ENCODE data around the gene ZNF367.
"Not testable (repeated sequence)": the region's sequence is repeated elsewhere in the genome, so short reads cannot be mapped to it uniquely, and the experiment has no call there.

ZNF367 gene

GRCh38 chr9:96367943-96368342 is 50.2 kb downstream of the ZNF367 start:
- DNase-seq (ENCODE audit: low read depth in 1 of 2, low spot score in 1 of 2) = no peak

GRCh38 chr9:96363175-96363967 is 54.8 kb downstream of the ZNF367 start:
- no peak for DNase-seq (ENCODE audit: low read depth in 1 of 2, low spot score in 1 of 2)

GRCh38 chr9:96362119-96362518 is 56.1 kb downstream of the ZNF367 start:
- not testable (repeated sequence) for DNase-seq (ENCODE audit: low read depth in 1 of 2, low spot score in 1 of 2)

- no peak for DNase-seq (ENCODE audit: low read depth in 1 of 2, low spot score in 1 of 2)
Measured at GRCh38 chr9:96361668-96362067, 56.5 kb downstream of the ZNF367 start.

- DNase-seq (ENCODE audit: low read depth in 1 of 2, low spot score in 1 of 2) = no peak
Measured at GRCh38 chr9:96360976-96361375, 57.2 kb downstream of the ZNF367 start.

- not testable (repeated sequence) for DNase-seq (ENCODE audit: low read depth in 1 of 2, low spot score in 1 of 2)
Measured at GRCh38 chr9:96360523-96360922, 57.6 kb downstream of the ZNF367 start.

GRCh38 chr9:96350866-96351265 is 67.3 kb downstream of the ZNF367 start:
- DNase-seq (ENCODE audit: low read depth in 1 of 2, low spot score in 1 of 2) = no peak

- no peak for DNase-seq (ENCODE audit: low read depth in 1 of 2, low spot score in 1 of 2)
Measured at GRCh38 chr9:96348261-96348660, 69.9 kb downstream of the ZNF367 start.

- no peak for DNase-seq (ENCODE audit: low read depth in 1 of 2, low spot score in 1 of 2)
Measured at GRCh38 chr9:96345551-96345950, 72.6 kb downstream of the ZNF367 start.

- DNase-seq (ENCODE audit: low read depth in 1 of 2, low spot score in 1 of 2) = no peak
Measured at GRCh38 chr9:96344458-96345180, 73.6 kb downstream of the ZNF367 start.

GRCh38 chr9:96343515-96344360 is 74.4 kb downstream of the ZNF367 start:
- no peak for DNase-seq (ENCODE audit: low read depth in 1 of 2, low spot score in 1 of 2)

- no peak for DNase-seq (ENCODE audit: low read depth in 1 of 2, low spot score in 1 of 2)
Measured at GRCh38 chr9:96342571-96343245, 75.5 kb downstream of the ZNF367 start.

- no peak for DNase-seq (ENCODE audit: low read depth in 1 of 2, low spot score in 1 of 2)
Measured at GRCh38 chr9:96340707-96341106, 77.5 kb downstream of the ZNF367 start.

GRCh38 chr9:96338299-96338698 is 79.9 kb downstream of the ZNF367 start:
- DNase-seq (ENCODE audit: low read depth in 1 of 2, low spot score in 1 of 2) = no peak

All from activated CD4-positive, alpha-beta T cell treated with anti-CD3 and anti-CD28 coated beads, Interleukin-2, amount 50 U/mL, for 24 hours (primary cell).